Liver (tissue), 9 donors: ENCODE data around the gene MPC2. TPM values are rescaled to one million over a fixed set of nuclear protein-coding genes. Genes with fewer than 3 reads are reported as not detected.

ENCODE experiments used
- DNase-seq: peaks from one replicate; pipeline ENCODE4 v3.0.0-alpha.2; 2017; ENCODE audit warnings: low spot score
- H3K27ac ChIP-seq, 2 donors: one replicate each; pipeline ENCODE4 v1.7.0; 2013; ENCODE audit warnings: inconsistent platforms in 2 of 2, low read length in 2 of 2, control low read depth in 1 of 2, low read depth in 1 of 2, mild to moderate bottlenecking in 1 of 2
- H3K27me3 ChIP-seq, 4 donors: one replicate each; pipeline versions ENCODE4 v1.6.1 to v1.7.0; 2013; ENCODE audit warnings: low read length in 3 of 4, inconsistent platforms in 1 of 4, mild to moderate bottlenecking in 1 of 4, moderate library complexity in 1 of 4; ENCODE audit not compliant: control insufficient read depth in 4 of 4, insufficient read depth in 4 of 4
- H3K36me3 ChIP-seq, 4 donors: one replicate each; pipeline versions ENCODE4 v1.6.1 to v1.7.0; 2013; ENCODE audit warnings: low read length in 3 of 4, mild to moderate bottlenecking in 3 of 4, low read depth in 1 of 4, moderate library complexity in 1 of 4; ENCODE audit not compliant: control insufficient read depth in 4 of 4, insufficient read depth in 3 of 4
- H3K4me1 ChIP-seq, 4 donors: one replicate each; pipeline versions ENCODE4 v1.6.1 to v1.7.0; 2013; ENCODE audit warnings: low read length in 3 of 4, mild to moderate bottlenecking in 3 of 4, moderate library complexity in 1 of 4; ENCODE audit not compliant: control insufficient read depth in 4 of 4, insufficient read depth in 4 of 4
- H3K4me3 ChIP-seq, 3 donors: one replicate each; pipeline versions ENCODE4 v1.6.1 to v1.7.0; 2013; ENCODE audit warnings: low read length in 3 of 3, control low read depth in 1 of 3, low read depth in 1 of 3, mild to moderate bottlenecking in 1 of 3
- H3K9ac ChIP-seq, 2 donors: one replicate each; pipeline ENCODE4 v1.7.0; 2013; ENCODE audit warnings: low read length in 2 of 2, mild to moderate bottlenecking in 2 of 2, moderate library complexity in 2 of 2, control low read depth in 1 of 2, low read depth in 1 of 2
- H3K9me3 ChIP-seq, 4 donors: one replicate each; pipeline versions ENCODE4 v1.6.1 to v1.7.0; 2013; ENCODE audit warnings: low read length in 3 of 4; ENCODE audit not compliant: control insufficient read depth in 4 of 4
- EGR1 ChIP-seq, 2 donors: IDR thresholded peaks; 2 replicates each; pipeline ENCODE4 v1.6.1; 2016 to 2018; ENCODE audit warnings: antibody characterized with exemption in 2 of 2, low read depth in 2 of 2
- FOXA1 ChIP-seq: IDR thresholded peaks from 2 replicates; pipeline ENCODE4 v1.6.1; 2016; ENCODE audit warnings: antibody characterized with exemption
- FOXA2 ChIP-seq: IDR thresholded peaks from 2 replicates; pipeline ENCODE4 v1.6.1; 2016; ENCODE audit warnings: antibody characterized with exemption
- GABPA ChIP-seq, 2 donors: IDR thresholded peaks in 1 of 2; conservative IDR thresholded peaks in 1 of 2; 2 replicates each; pipeline ENCODE4 v1.6.1; 2016; ENCODE audit warnings: antibody characterized with exemption in 2 of 2, mild to moderate bottlenecking in 1 of 2, moderate library complexity in 1 of 2
- HNF4A ChIP-seq, 2 donors: conservative IDR thresholded peaks; 2 replicates each; pipeline ENCODE4 v1.6.1; 2016; ENCODE audit warnings: antibody characterized with exemption in 2 of 2, mild to moderate bottlenecking in 2 of 2
- HNF4G ChIP-seq: IDR thresholded peaks from 2 replicates; pipeline ENCODE4 v1.6.1; 2016; ENCODE audit warnings: antibody characterized with exemption
- JUND ChIP-seq, 2 donors: IDR thresholded peaks; 2 replicates each; pipeline ENCODE4 v1.6.1; 2016; ENCODE audit warnings: antibody characterized with exemption in 2 of 2
- NR2F2 ChIP-seq: IDR thresholded peaks from 2 replicates; pipeline ENCODE4 v1.6.1; 2016; ENCODE audit warnings: antibody characterized with exemption
- RAD21 ChIP-seq, 2 donors: IDR thresholded peaks; 2 replicates each; pipeline ENCODE4 v1.6.1; 2016; ENCODE audit warnings: antibody characterized with exemption in 2 of 2, mild to moderate bottlenecking in 2 of 2
- RXRA ChIP-seq, 2 donors: IDR thresholded peaks; 2 replicates each; pipeline ENCODE4 v1.6.1; 2017 to 2018; ENCODE audit warnings: antibody characterized with exemption in 2 of 2, mild to moderate bottlenecking in 1 of 2
- SP1 ChIP-seq: IDR thresholded peaks from 2 replicates; pipeline ENCODE4 v1.6.1; 2018; ENCODE audit warnings: antibody characterized with exemption, mild to moderate bottlenecking
- TAF1 ChIP-seq: conservative IDR thresholded peaks from 2 replicates; pipeline ENCODE4 v1.6.1; 2016; ENCODE audit warnings: antibody characterized with exemption, mild to moderate bottlenecking
- YY1 ChIP-seq: IDR thresholded peaks from 2 replicates; pipeline ENCODE4 v1.6.1; 2016; ENCODE audit warnings: antibody characterized with exemption, mild to moderate bottlenecking
- ZBTB33 ChIP-seq: IDR thresholded peaks from 2 replicates; pipeline ENCODE4 v1.6.1; 2016; ENCODE audit warnings: antibody characterized with exemption
- WGBS: extraction: QIAGEN DNeasy Blood & Tissue Kit; methylation state at CpG from one replicate; pipeline ENCODE4 v1.1.7; 2013; 5-methylcytosine and 5-hydroxymethylcytosine counted together
- polyA plus RNA-seq, 2 donors: library from polyadenylated mRNA; stranded (reverse) in 1 of 2; unstranded in 1 of 2; fragments of 200-250 nt in 1 of 2; fragments of >200 nt in 1 of 2; fragmentation: Nextera tagmentation in 1 of 2; extraction: Ambion mirVana in 1 of 2; gene quantifications; one replicate each; pipeline versions ENCODE4 v1.2.1 to v1.2.3, GENCODE V29; 2013 to 2015
- total RNA-seq, 2 donors: library from RNA; depleted of rRNA; stranded (reverse); fragments of >200 nt; gene quantifications; one replicate each; pipeline ENCODE4 v1.2.3, GENCODE V29; 2014
- TF ChIP-seq, protein P1 (sequence below): IDR thresholded peaks from 2 replicates; pipeline ENCODE4 v1.6.1; 2016; ENCODE audit warnings: antibody characterized with exemption, mild to moderate bottlenecking
- TF ChIP-seq, protein P2 (sequence below): IDR thresholded peaks from 2 replicates; pipeline ENCODE4 v1.6.1; 2016; ENCODE audit warnings: antibody characterized with exemption
- TF ChIP-seq, protein P3 (sequence below): IDR thresholded peaks from 2 replicates; pipeline ENCODE4 v1.6.1; 2016; ENCODE audit warnings: antibody characterized with exemption
- TF ChIP-seq, protein P4 (sequence below): fragments of 150-350 bp; IDR thresholded peaks from 2 replicates; pipeline ENCODE4 v1.5.1; 2017; ENCODE audit warnings: improper control_type of control experiment, low read depth, low read length; ENCODE audit not compliant: missing input control
- donor health status: healthy.
- donor health status: healthy.
- donor health status: healthy.
- donor health status: healthy.
- donor health status: healthy.

MPC2 gene
- total and polyA plus RNA-seq, 4 donors, result 78.8 to 369 (median 127) TPM

DNA sequence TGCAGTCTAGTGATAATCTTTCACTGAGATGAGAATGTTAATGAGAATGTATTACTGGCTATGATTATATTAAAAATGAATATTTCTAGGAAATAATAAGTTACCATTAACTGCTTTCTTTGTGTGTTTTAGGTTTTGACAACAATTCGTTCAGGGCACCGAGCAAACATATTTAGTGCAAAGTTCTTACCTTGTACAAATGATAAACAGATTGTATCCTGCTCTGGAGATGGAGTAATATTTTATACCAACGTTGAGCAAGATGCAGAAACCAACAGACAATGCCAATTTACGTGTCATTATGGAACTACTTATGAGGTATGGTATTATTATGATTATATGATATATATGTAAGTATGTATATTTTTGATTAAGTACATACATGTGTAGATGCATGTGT, 37.8 kb upstream of the MPC2 start:
- no peaks in the 10 kb centered on the region for H3K9me3 ChIP-seq
- peaks cover 0 to 24% (median 12%) of the 10 kb centered on the region in 4 donors for H3K4me1 ChIP-seq
- H3K9ac ChIP-seq, result peak overlapping the region in 1 of 2 donors; percentile 57
- peak overlapping the region; percentile 14 to 67 for H3K27ac ChIP-seq
- H3K4me3 ChIP-seq, result no peak overlapping the region
- 34% methylated on average over 4 of the region's 4 CpGs for WGBS
- TF ChIP-seq YY1 (peak; percentile 35), HNF4A (conservative IDR thresholded peaks at IDR 0.05) (peak; percentile 85 to 88), HNF4G (peak; percentile 46), RXRA (IDR thresholded peaks at IDR 0.05) (peak; percentile 36 to 49), JUND (IDR thresholded peaks at IDR 0.05) (no peak), EGR1 (IDR thresholded peaks at IDR 0.05; ENCODE audit: low read depth in 2 of 2) (no peak), RAD21 (IDR thresholded peaks at IDR 0.05) (peak; percentile 11 to 34), FOXA1 (no peak), ZBTB33 (peak; percentile 38), TAF1 (no peak), NR2F2 (no peak), SP1 (peak; percentile 65), GABPA (IDR thresholded peaks at IDR 0.05 in 1 of 2, conservative IDR thresholded peaks at IDR 0.05 in 1 of 2) (no peak), FOXA2 (peak; percentile 56)
- TF ChIP-seq, protein P1, sequence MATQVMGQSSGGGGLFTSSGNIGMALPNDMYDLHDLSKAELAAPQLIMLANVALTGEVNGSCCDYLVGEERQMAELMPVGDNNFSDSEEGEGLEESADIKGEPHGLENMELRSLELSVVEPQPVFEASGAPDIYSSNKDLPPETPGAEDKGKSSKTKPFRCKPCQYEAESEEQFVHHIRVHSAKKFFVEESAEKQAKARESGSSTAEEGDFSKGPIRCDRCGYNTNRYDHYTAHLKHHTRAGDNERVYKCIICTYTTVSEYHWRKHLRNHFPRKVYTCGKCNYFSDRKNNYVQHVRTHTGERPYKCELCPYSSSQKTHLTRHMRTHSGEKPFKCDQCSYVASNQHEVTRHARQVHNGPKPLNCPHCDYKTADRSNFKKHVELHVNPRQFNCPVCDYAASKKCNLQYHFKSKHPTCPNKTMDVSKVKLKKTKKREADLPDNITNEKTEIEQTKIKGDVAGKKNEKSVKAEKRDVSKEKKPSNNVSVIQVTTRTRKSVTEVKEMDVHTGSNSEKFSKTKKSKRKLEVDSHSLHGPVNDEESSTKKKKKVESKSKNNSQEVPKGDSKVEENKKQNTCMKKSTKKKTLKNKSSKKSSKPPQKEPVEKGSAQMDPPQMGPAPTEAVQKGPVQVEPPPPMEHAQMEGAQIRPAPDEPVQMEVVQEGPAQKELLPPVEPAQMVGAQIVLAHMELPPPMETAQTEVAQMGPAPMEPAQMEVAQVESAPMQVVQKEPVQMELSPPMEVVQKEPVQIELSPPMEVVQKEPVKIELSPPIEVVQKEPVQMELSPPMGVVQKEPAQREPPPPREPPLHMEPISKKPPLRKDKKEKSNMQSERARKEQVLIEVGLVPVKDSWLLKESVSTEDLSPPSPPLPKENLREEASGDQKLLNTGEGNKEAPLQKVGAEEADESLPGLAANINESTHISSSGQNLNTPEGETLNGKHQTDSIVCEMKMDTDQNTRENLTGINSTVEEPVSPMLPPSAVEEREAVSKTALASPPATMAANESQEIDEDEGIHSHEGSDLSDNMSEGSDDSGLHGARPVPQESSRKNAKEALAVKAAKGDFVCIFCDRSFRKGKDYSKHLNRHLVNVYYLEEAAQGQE, result no peak
- TF ChIP-seq, protein P2, sequence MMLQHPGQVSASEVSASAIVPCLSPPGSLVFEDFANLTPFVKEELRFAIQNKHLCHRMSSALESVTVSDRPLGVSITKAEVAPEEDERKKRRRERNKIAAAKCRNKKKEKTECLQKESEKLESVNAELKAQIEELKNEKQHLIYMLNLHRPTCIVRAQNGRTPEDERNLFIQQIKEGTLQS, result no peak
- TF ChIP-seq, protein P3, sequence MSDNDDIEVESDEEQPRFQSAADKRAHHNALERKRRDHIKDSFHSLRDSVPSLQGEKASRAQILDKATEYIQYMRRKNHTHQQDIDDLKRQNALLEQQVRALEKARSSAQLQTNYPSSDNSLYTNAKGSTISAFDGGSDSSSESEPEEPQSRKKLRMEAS, result no peak
- TF ChIP-seq, protein P4, sequence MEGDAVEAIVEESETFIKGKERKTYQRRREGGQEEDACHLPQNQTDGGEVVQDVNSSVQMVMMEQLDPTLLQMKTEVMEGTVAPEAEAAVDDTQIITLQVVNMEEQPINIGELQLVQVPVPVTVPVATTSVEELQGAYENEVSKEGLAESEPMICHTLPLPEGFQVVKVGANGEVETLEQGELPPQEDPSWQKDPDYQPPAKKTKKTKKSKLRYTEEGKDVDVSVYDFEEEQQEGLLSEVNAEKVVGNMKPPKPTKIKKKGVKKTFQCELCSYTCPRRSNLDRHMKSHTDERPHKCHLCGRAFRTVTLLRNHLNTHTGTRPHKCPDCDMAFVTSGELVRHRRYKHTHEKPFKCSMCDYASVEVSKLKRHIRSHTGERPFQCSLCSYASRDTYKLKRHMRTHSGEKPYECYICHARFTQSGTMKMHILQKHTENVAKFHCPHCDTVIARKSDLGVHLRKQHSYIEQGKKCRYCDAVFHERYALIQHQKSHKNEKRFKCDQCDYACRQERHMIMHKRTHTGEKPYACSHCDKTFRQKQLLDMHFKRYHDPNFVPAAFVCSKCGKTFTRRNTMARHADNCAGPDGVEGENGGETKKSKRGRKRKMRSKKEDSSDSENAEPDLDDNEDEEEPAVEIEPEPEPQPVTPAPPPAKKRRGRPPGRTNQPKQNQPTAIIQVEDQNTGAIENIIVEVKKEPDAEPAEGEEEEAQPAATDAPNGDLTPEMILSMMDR, result no peak
- H3K27me3 ChIP-seq, result no peaks in the 10 kb centered on the region
- peaks cover 0 to 6% (median 4%) of the 10 kb centered on the region in 4 donors for H3K36me3 ChIP-seq
- no peak for DNase-seq
